Fibroblast of the aortic adventitia (primary cell): ENCODE data around the gene PLBD1. TPM values are rescaled to one million over a fixed set of nuclear protein-coding genes. Genes with fewer than 3 reads are reported as not detected.

Experiments
- DNase-seq: peaks from one replicate; pipeline ENCODE4 v3.0.0-alpha.2; 2010; ENCODE audit warnings: low read depth
- H3K4me3 ChIP-seq: 2 replicates; pipeline ENCODE4 v1.5.1; 2011; ENCODE audit warnings: low read depth, mild to moderate bottlenecking, control low read depth, low read length, moderate library complexity
- total RNA-seq: library from RNA; depleted of rRNA; stranded (reverse); fragments of >200 nt; gene quantifications from 2 replicates; pipeline ENCODE4 v1.2.3, GENCODE V29; 2012; ENCODE audit warnings: low replicate concordance
- TF ChIP-seq, protein P1 (sequence below): IDR thresholded peaks from 2 replicates; pipeline ENCODE4 v1.5.1; 2011; ENCODE audit warnings: mild to moderate bottlenecking, low read length, control low read depth, inconsistent platforms; ENCODE audit not compliant: insufficient read depth

The PLBD1 gene
- total RNA-seq, 1 donor = 2.4 TPM

DNA sequence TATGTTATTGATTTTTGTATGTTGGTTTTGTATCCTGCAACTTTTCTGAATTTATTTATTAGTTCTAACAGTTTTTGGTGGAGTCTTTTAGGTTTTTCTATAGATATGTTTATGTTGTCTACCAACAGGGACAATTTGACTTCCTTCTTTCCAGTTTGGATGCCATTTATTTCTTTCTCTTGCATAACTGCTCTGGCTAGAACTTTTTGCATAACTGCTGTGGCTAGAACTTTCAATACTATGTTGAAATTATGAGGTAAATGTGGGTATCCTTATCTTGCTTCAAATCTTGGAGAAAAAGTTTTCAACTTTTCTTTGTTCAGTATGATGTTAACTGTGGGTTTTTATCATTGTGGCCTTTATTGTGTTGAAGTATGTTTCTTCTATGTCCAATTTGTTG, 39.9 kb upstream of the PLBD1 start:
- DNase-seq = no peak
- H3K4me3 ChIP-seq = no peak overlapping the region
- TF ChIP-seq, protein P1, sequence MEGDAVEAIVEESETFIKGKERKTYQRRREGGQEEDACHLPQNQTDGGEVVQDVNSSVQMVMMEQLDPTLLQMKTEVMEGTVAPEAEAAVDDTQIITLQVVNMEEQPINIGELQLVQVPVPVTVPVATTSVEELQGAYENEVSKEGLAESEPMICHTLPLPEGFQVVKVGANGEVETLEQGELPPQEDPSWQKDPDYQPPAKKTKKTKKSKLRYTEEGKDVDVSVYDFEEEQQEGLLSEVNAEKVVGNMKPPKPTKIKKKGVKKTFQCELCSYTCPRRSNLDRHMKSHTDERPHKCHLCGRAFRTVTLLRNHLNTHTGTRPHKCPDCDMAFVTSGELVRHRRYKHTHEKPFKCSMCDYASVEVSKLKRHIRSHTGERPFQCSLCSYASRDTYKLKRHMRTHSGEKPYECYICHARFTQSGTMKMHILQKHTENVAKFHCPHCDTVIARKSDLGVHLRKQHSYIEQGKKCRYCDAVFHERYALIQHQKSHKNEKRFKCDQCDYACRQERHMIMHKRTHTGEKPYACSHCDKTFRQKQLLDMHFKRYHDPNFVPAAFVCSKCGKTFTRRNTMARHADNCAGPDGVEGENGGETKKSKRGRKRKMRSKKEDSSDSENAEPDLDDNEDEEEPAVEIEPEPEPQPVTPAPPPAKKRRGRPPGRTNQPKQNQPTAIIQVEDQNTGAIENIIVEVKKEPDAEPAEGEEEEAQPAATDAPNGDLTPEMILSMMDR = no peak

GRCh38 chr12:14605401-14605989, 37.8 kb upstream of the PLBD1 start:
- no peak overlapping the region for H3K4me3 ChIP-seq
- TF ChIP-seq, protein P1 = no peak
- no peak for DNase-seq

DNA sequence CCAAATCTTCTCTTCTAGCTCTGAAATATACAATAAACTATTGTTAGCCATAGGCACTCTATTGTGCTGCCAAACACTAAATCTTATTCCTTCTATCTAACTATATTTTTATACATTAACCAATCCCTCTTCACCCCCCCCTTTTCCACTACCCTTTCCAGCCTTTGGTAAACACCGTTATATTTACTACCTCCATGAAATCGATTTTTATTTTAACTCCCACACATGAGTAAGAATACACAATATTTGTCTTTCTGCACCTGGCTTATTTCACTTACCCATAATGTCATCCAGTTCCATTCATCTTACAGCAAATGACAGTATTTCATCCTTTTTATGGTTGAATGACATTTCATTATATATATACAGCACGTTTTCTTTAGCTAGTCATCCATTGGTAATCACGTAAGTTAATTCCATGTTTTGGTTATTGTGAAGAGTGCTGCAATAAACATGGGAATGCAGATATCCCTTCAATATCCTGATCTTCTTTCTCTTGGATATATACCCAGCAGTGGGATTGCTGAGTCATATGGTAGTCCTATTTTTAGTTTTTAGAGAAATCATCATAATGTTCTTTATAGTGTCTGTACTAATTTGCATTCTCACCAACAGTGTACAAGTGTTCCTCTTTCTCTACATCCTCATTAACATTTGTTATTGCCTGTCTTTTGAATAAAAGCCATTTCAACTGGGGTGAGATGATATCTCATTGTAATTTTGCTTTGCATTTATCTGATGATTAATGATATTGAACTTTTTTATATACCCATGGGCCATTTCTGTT, 34.2 kb upstream of the PLBD1 start:
- TF ChIP-seq, protein P1 = no peak
- DNase-seq = no peak
- no peak overlapping the region for H3K4me3 ChIP-seq

DNA sequence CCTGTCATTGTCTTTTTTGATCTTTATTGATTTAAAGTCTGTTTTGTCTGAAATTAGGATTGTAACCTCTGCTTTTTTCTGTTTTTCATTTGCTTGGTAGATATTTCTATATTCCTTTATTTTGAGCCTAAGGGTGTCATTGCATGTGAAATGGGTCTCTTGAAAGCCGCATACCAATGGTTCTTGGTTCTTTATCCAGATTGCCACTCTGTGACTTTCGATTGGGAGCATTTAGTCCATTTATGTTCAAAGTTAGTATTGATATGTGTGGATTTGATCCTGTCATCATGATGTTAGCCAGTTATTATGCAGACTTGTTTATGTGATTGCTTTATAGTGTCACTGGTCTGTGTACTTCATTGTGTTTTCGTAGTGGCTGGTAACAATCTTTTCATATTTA, 29.8 kb upstream of the PLBD1 start:
- no peak for DNase-seq
- no peak overlapping the region for H3K4me3 ChIP-seq
- TF ChIP-seq, protein P1 = no peak

- H3K4me3 ChIP-seq = no peak overlapping the region
- TF ChIP-seq, protein P1 = no peak
- no peak for DNase-seq
These were observed 24.0 kb upstream of the PLBD1 start for GRCh38 chr12:14591719-14592118.

DNA sequence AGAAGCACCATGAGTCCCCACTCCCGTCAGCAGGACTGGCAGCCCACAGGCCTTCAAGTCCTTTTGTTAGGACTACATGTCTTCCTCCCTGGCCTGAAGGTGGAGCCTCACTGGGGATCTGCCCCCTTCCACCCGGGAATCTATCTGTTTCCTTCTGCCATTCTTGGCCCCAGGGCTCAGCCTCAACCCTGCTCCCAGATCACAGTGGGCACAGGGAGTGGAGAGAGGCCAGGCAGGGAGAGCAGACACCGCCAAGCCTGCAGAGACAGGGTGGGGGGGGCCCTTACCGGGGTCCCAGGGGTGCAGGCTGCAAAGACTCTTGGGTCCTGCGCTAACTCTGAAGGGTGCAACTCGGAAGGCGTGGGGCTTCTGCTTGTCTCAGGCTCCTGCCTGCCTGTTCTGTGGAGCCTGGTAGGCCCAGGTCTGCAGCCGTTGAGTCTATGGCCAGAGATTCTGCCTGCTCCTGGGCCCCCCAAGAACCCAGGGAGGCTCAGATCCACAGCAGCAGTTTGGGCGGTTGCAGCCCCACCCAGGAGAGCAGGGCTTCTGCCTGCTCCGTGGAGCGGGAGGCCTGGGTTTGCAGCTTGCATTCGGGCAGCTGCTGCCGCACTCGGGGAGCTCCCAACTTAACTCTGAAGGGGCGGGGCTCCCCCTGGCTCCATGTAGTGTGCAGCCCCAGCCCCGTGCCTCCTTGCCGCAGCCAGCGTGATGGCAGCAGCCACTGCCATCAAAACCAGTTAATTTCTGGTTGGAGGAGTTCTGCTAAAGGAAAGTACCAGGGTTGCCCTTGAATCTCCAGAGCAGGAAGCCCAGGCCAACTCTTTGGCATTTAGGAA, 21.7 kb upstream of the PLBD1 start:
- no peak overlapping the region for H3K4me3 ChIP-seq
- TF ChIP-seq, protein P1 = no peak
- no peak for DNase-seq
